ENCODE measurements around the gene ACHE.
"Not testable (repeated sequence)": the region's sequence is repeated elsewhere in the genome, so short reads cannot be mapped to it uniquely, and the experiment has no call there.

- TF ChIP-seq CTCF (IDR thresholded peaks at IDR 0.05; ENCODE audit: borderline replicate concordance, extremely low read depth, low read length, poor library complexity, severe bottlenecking); EZH2 (IDR thresholded peaks at IDR 0.05; ENCODE audit: borderline replicate concordance, low read depth, low read length, severe bottlenecking): not testable (repeated sequence)
Measured at GRCh38 chr7:100919779-100920437, 24.2 kb upstream of the ACHE start.

Measured in DND-41 (cell line).